Measurements from ENCODE around the gene RAD51B.

- no peak for TF ChIP-seq CTCF (conservative IDR thresholded peaks at IDR 0.05)
- no peak for TF ChIP-seq EZH2 (IDR thresholded peaks at IDR 0.05; ENCODE audit: low read depth)
These were observed 673.8 kb downstream of the RAD51B start for GRCh38 chr14:68493152-68493911.
